ENCODE data around the gene OR1E2. TPM values are rescaled to one million over a fixed set of nuclear protein-coding genes. Genes with fewer than 3 reads are reported as not detected.

OR1E2 gene
- total RNA-seq, 2 donors from 2014 or later = not detected

GRCh38 chr17:3448059-3448665 is 14.5 kb upstream of the OR1E2 start:
- 85 to 93% methylated on average over 2 of the region's 2 CpGs for WGBS, 2 experiments (ENCODE audit: insufficient coverage in 1 of 2, insufficient read length in 1 of 2)
- H3K4me3 Mint-ChIP-seq = no peak overlapping the region
- peaks cover 2% of the 10 kb centered on the region for H3K27me3 Mint-ChIP-seq (ENCODE audit: insufficient read depth)
- H3K4me1 ChIP-seq (ENCODE audit: control insufficient read depth, insufficient read depth, low read length) = no peaks in the 10 kb centered on the region
- no peaks in the 10 kb centered on the region for H3K9me3 ChIP-seq (ENCODE audit: control insufficient read depth, low read length)
- no peaks in the 10 kb centered on the region for H3K4me1 Mint-ChIP-seq
- H3K36me3 ChIP-seq (ENCODE audit: control insufficient read depth, insufficient read depth, low read length) = no peaks in the 10 kb centered on the region
- DNase-seq = no peak
- H3K36me3 Mint-ChIP-seq (ENCODE audit: low read depth) = no peaks in the 10 kb centered on the region
- no peak for TF ChIP-seq CTCF (conservative IDR thresholded peaks at IDR 0.05)
- no peaks in the 10 kb centered on the region for H3K9me3 Mint-ChIP-seq
- H3K27ac Mint-ChIP-seq = no peak overlapping the region
- H3K27ac ChIP-seq (ENCODE audit: low read depth, low read length) = no peak overlapping the region
- no peaks in the 10 kb centered on the region for H3K27me3 ChIP-seq (ENCODE audit: control insufficient read depth, insufficient read depth, low read length, poor library complexity, severe bottlenecking)
- H3K9ac ChIP-seq (ENCODE audit: extremely low read depth, low read length, poor library complexity, severe bottlenecking) = no peak overlapping the region
- no peak overlapping the region for H3K4me3 ChIP-seq (ENCODE audit: low read length)

GRCh38 chr17:3447625-3448024 is 14.0 kb upstream of the OR1E2 start:
- H3K4me3 ChIP-seq (ENCODE audit: low read length) = no peak overlapping the region
- no peaks in the 10 kb centered on the region for H3K27me3 ChIP-seq (ENCODE audit: control insufficient read depth, insufficient read depth, low read length, poor library complexity, severe bottlenecking)
- no peak overlapping the region for H3K9ac ChIP-seq (ENCODE audit: extremely low read depth, low read length, poor library complexity, severe bottlenecking)
- Mint-ChIP-seq H3K27me3 (ENCODE audit: insufficient read depth) (peaks cover 2% of the 10 kb centered on the region), H3K36me3 (ENCODE audit: low read depth) (no peaks in the 10 kb centered on the region), H3K9me3 (no peaks in the 10 kb centered on the region), H3K4me3 (no peak overlapping the region), H3K27ac (no peak overlapping the region), H3K4me1 (no peaks in the 10 kb centered on the region)
- no peak overlapping the region for H3K27ac ChIP-seq (ENCODE audit: low read depth, low read length)
- peak; percentile 76 for DNase-seq
- H3K9me3 ChIP-seq (ENCODE audit: control insufficient read depth, low read length) = no peaks in the 10 kb centered on the region
- no peaks in the 10 kb centered on the region for H3K36me3 ChIP-seq (ENCODE audit: control insufficient read depth, insufficient read depth, low read length)
- peak; percentile 59 for TF ChIP-seq CTCF (conservative IDR thresholded peaks at IDR 0.05)
- H3K4me1 ChIP-seq (ENCODE audit: control insufficient read depth, insufficient read depth, low read length) = no peaks in the 10 kb centered on the region
- WGBS, 2 experiments (ENCODE audit: insufficient coverage in 1 of 2, insufficient read length in 1 of 2) = 57 to 61% methylated on average over 2 of the region's 2 CpGs

GRCh38 chr17:3440451-3440850 is 6.8 kb upstream of the OR1E2 start:
- no peaks in the 10 kb centered on the region for H3K4me1 Mint-ChIP-seq
- Histone ChIP-seq H3K9ac (ENCODE audit: extremely low read depth, low read length, poor library complexity, severe bottlenecking) (no peak overlapping the region), H3K9me3 (ENCODE audit: control insufficient read depth, low read length) (no peaks in the 10 kb centered on the region), H3K4me3 (ENCODE audit: low read length) (no peak overlapping the region), H3K27me3 (ENCODE audit: control insufficient read depth, insufficient read depth, low read length, poor library complexity, severe bottlenecking) (no peaks in the 10 kb centered on the region), H3K4me1 (ENCODE audit: control insufficient read depth, insufficient read depth, low read length) (no peaks in the 10 kb centered on the region), H3K27ac (ENCODE audit: low read depth, low read length) (no peak overlapping the region), H3K36me3 (ENCODE audit: control insufficient read depth, insufficient read depth, low read length) (no peaks in the 10 kb centered on the region)
- H3K9me3 Mint-ChIP-seq = no peaks in the 10 kb centered on the region
- 60 to 81% methylated on average over 1 of the region's 2 CpGs for WGBS, 2 experiments (ENCODE audit: insufficient coverage in 1 of 2, insufficient read length in 1 of 2)
- no peak for DNase-seq
- H3K27me3 Mint-ChIP-seq (ENCODE audit: insufficient read depth) = peaks cover 2% of the 10 kb centered on the region
- no peak overlapping the region for H3K4me3 Mint-ChIP-seq
- no peak overlapping the region for H3K27ac Mint-ChIP-seq
- no peaks in the 10 kb centered on the region for H3K36me3 Mint-ChIP-seq (ENCODE audit: low read depth)
- no peak for TF ChIP-seq CTCF (conservative IDR thresholded peaks at IDR 0.05)
